ENCODE measurements around the gene JPH4. TPM values are rescaled to one million over a fixed set of nuclear protein-coding genes. Genes with fewer than 3 reads are reported as not detected.

JPH4 gene
- total RNA-seq, 1 experiment from 2014 or later = 6.8 TPM

GRCh38 chr14:23612354-23612732, 33.8 kb upstream of the JPH4 start:
- WGBS (ENCODE audit: extremely low coverage, insufficient read length, low lambda C conversion rate) = no CpG with 5 or more reads among the region's 4 CpGs
- no peaks in the 10 kb centered on the region; a peak in 1 of 7 replicates for H3K36me3 Mint-ChIP-seq (ENCODE audit: insufficient read depth in 1 of 3, low read depth in 3 of 3)
- Histone ChIP-seq H3K18ac (ENCODE audit: insufficient read length, low read depth, low read length) (no peak overlapping the region), H3K23me2 (ENCODE audit: insufficient read length, low read depth, low read length, poor library complexity, severe bottlenecking) (no peaks in the 10 kb centered on the region), H3K9me3 (ENCODE audit: control insufficient read depth, low read depth, low read length) (no peaks in the 10 kb centered on the region), H3K27me3 (ENCODE audit: insufficient read depth, low read length) (no peaks in the 10 kb centered on the region), H4K5ac (ENCODE audit: insufficient read length, low read depth, low read length) (no peak overlapping the region), H3K4me1 (ENCODE audit: insufficient read depth, low read length) (no peaks in the 10 kb centered on the region), H2BK5ac (ENCODE audit: insufficient read length, low read length) (no peak overlapping the region), H2BK15ac (ENCODE audit: low read depth, low read length) (no peak overlapping the region), H3T11ph (ENCODE audit: low read length) (no peak overlapping the region), H2AK5ac (ENCODE audit: insufficient read length, low read length) (no peak overlapping the region), H3K9ac (ENCODE audit: extremely low read depth, insufficient read length, low read length) (no peak overlapping the region), H3K4me2 (ENCODE audit: insufficient read depth, insufficient read length, low read length) (no peak overlapping the region), H3K27ac (ENCODE audit: insufficient read length, low read depth, low read length) (no peak overlapping the region), H4K20me1 (ENCODE audit: control insufficient read depth, insufficient read depth, insufficient read length) (no peaks in the 10 kb centered on the region), H4K8ac (replicated peaks; ENCODE audit: insufficient read length, low read depth, low read length) (no peak overlapping the region), H2AFZ (ENCODE audit: low read length) (no peak overlapping the region), H2BK20ac (ENCODE audit: low read depth, low read length, poor library complexity, severe bottlenecking) (no peak overlapping the region), H3K4ac (ENCODE audit: low read depth, low read length) (no peak overlapping the region), H3K56ac (ENCODE audit: insufficient read length, low read depth, low read length) (no peak overlapping the region), H3K23ac (ENCODE audit: insufficient read length, low read depth, low read length) (no peak overlapping the region), H3K79me1 (ENCODE audit: insufficient read depth, low read depth, low read length, poor library complexity, severe bottlenecking) (no peaks in the 10 kb centered on the region), H4K91ac (ENCODE audit: insufficient read length, low read depth, low read length) (no peak overlapping the region), H3K14ac (ENCODE audit: insufficient read depth, low read length) (no peak overlapping the region), H3K79me2 (ENCODE audit: insufficient read depth, low read length) (no peaks in the 10 kb centered on the region), H2BK12ac (ENCODE audit: insufficient read length, low read depth, low read length) (no peak overlapping the region), H2BK120ac (ENCODE audit: low read depth, low read length, poor library complexity, severe bottlenecking) (no peak overlapping the region)
- peaks cover 2 to 27% of the 10 kb centered on the region in 2 experiments; a peak in 4 of 5 replicates for H3K9me3 Mint-ChIP-seq
- no peaks in the 10 kb centered on the region for H3K4me1 Mint-ChIP-seq
- peaks cover 4% of the 10 kb centered on the region for H3K27me3 Mint-ChIP-seq (ENCODE audit: low read depth)
- TF ChIP-seq CTCF (conservative IDR thresholded peaks at IDR 0.05) = no peak
- no peak overlapping the region for H3K27ac Mint-ChIP-seq
- no peak for DNase-seq
- no peak overlapping the region for H3K4me3 Mint-ChIP-seq

Data from H9 (cell line).